ENCODE results near the gene PTPRJ. TPM values are rescaled to one million over a fixed set of nuclear protein-coding genes. Genes with fewer than 3 reads are reported as not detected.

The PTPRJ gene
- total RNA-seq, 1 donor from 2014 or later = 5.9 TPM

DNA sequence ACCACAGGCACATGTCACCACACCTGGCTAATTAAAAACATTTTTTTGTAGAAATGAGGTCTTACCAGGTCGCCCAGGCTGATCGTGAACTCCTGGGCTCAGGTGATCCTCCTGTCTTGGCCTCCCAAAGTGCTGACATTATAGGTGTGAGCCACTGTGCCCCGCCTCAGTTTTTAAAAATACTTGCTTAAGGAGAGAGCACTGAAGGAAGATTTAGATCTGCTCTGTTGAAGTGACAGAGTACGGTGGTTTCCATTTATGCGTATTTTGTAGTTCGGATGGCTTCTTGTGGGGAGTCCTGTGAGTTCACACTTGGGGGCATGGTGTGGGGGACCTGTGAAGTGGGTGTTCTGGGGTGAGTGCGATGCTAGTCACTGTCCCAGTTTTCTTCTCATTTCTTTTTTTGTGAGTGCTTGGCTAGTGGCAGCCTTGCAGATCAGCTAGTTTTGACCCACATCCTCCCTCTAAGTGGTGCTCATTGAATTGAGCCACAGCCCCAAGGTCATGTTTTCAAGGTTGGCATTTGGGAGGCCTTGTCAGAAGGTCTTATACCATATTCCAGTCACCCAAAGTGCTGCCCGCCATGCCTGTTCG is 31.5 kb downstream of the PTPRJ start:
- intact Hi-C loops (cut with DNase I) = no loop called here
- H3K4me1 ChIP-seq = peaks cover 3 to 6% of the 10 kb centered on the region in 2 donors
- TF ChIP-seq, protein P1, sequence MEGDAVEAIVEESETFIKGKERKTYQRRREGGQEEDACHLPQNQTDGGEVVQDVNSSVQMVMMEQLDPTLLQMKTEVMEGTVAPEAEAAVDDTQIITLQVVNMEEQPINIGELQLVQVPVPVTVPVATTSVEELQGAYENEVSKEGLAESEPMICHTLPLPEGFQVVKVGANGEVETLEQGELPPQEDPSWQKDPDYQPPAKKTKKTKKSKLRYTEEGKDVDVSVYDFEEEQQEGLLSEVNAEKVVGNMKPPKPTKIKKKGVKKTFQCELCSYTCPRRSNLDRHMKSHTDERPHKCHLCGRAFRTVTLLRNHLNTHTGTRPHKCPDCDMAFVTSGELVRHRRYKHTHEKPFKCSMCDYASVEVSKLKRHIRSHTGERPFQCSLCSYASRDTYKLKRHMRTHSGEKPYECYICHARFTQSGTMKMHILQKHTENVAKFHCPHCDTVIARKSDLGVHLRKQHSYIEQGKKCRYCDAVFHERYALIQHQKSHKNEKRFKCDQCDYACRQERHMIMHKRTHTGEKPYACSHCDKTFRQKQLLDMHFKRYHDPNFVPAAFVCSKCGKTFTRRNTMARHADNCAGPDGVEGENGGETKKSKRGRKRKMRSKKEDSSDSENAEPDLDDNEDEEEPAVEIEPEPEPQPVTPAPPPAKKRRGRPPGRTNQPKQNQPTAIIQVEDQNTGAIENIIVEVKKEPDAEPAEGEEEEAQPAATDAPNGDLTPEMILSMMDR (IDR thresholded peaks at IDR 0.05) = no peak

DNA sequence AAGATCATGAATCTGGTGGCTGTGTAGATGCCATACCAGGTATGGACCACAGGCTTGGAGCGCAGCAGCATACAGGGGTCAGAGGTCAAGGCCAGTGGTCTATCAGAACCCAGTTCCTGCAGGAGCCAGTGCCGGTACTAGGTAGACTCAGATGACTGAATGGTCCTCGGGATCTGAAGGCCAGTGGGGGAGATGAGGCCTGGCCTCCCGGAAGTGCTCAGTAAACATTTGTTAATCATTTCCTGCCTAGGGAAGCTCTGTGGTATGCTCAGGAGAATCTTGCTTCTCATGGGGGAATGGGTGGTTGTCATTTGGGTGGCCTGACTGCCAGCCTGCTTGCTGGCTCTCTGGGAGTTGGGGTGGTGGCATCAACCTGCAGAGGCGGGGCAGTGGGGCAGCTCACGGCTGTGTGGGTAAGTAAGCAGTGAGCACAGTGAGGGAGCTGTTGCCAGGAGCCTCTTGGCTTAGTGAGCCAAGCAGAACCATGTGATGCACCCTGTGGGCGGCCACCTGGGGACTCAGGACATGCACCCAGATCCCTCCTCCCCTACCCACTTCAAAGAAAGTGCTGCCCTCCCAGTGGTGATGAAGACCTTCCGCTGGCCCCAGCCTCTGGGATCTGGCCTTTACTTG is 33.0 kb downstream of the PTPRJ start:
- TF ChIP-seq, protein P1 (IDR thresholded peaks at IDR 0.05) = no peak
- intact Hi-C loops (cut with DNase I) = no loop called here
- H3K4me3 ChIP-seq = no peak overlapping the region
- H3K27ac ChIP-seq = no peak overlapping the region
- no peaks in the 10 kb centered on the region for H3K4me1 ChIP-seq
- no peaks in the 10 kb centered on the region for H3K9me3 ChIP-seq
- H3K36me3 ChIP-seq = no peaks in the 10 kb centered on the region
- DNase-seq (ENCODE audit: low spot score in 2 of 2) = no peak
- no peaks in the 10 kb centered on the region for H3K27me3 ChIP-seq

More for the DNA sequence above, 31.5 kb downstream of the PTPRJ start:
- no peaks in the 10 kb centered on the region for H3K36me3 ChIP-seq
- no peak overlapping the region for H3K4me3 ChIP-seq
- no peaks in the 10 kb centered on the region for H3K27me3 ChIP-seq
- no peaks in the 10 kb centered on the region for H3K9me3 ChIP-seq
- H3K27ac ChIP-seq = no peak overlapping the region
- DNase-seq (ENCODE audit: low spot score in 2 of 2) = no peak

DNA sequence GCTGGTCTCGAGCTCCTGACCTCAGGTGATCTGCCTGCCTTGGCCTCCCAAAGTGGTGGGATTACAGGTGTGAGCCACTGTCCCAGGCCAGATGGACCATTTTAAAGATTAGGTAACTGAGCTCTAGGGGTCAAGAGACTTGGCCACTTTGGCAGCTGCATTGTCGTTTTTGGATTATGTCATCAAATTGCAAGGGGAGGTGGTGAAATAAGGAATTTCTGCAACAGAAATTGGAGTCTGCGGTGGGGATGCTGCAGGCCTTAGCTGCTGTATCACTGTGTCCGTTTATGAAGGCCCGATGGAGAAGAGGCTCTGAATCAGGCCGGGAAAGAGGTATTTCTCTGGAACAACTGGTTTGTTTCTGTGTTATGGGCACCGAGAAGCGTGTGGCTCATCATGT is 34.6 kb downstream of the PTPRJ start:
- Histone ChIP-seq H3K4me1 (peaks cover 0 to 6% of the 10 kb centered on the region in 2 donors), H3K36me3 (no peaks in the 10 kb centered on the region), H3K4me3 (no peak overlapping the region), H3K9me3 (no peaks in the 10 kb centered on the region), H3K27ac (no peak overlapping the region), H3K27me3 (no peaks in the 10 kb centered on the region)
- TF ChIP-seq, protein P1 (IDR thresholded peaks at IDR 0.05) = no peak
- DNase-seq (ENCODE audit: low spot score in 2 of 2) = no peak
- intact Hi-C loops (cut with DNase I) = no loop called here

DNA sequence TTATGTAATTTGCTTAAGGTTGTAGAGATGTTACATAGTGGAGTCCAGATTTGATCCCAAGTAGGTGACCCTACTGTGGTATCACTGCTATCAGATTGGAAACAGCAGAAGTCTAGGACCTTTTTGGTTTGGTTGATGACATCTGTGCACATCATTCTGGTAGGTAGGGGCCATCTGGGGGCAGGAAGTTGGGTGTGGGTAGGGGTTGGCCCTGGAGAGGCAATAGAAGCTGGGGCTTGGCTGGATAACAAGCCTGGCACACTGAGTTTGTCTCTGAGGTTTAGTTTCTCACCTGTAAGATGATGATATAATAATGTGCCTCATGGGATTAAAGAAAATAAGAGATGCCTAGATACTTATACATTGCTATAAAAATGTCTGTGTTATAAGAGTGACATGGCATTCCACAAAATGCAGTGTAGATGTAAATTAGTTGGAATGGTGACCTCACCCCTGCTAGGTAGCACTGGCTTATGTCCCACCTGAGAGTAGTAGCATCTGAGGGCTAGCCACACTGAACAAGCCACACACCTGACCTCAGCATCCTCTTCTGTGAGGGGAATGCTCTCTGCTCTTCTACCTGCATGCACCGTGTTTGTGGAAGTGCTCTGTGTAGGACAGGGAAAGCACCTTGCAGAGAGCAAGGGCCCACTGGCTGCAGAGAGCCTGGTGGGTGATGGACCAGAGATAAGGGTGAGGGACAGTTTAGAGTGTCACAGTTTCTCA is 36.9 kb downstream of the PTPRJ start:
- intact Hi-C loops (cut with DNase I) = no loop called here
- TF ChIP-seq, protein P1 (IDR thresholded peaks at IDR 0.05) = no peak

DNA sequence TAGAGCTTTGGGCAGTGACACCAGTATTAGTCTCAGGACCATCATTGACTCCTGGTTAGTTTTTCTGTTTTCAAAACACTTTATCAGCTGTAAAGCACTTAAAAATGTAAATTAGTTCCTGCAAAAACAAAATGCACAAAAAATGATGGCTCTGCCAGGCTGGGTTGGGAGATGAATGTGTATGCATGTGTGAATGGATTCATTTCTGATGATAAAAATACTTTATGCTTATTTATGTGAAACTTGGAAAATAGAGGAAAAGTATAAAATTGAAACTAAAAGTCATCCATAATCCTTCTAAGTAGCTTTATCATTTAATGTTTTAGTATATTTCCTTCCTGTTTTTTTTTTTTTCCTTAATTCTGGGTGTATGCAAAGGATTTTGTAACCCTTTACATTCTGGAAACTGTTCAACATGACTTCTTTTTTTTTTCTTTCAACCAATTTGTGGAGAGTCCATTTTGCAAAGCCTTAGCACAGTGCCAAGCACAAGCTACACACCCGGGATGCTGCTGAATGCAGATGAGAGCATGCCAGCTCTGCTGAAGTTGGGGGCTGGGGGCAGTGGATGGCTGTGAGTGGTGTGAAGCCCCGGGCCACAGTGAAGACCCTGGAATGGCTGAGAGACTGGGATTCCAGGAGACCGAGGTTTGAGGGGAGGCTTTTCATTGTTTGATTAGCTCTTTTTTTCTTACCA is 37.6 kb downstream of the PTPRJ start:
- Histone ChIP-seq H3K9me3 (no peaks in the 10 kb centered on the region), H3K27ac (no peak overlapping the region), H3K4me1 (peaks cover 0 to 6% of the 10 kb centered on the region in 2 donors), H3K27me3 (no peaks in the 10 kb centered on the region), H3K4me3 (no peak overlapping the region), H3K36me3 (no peaks in the 10 kb centered on the region)
- no peak for DNase-seq (ENCODE audit: low spot score in 2 of 2)
- TF ChIP-seq, protein P1 (IDR thresholded peaks at IDR 0.05) = no peak
- intact Hi-C loops (cut with DNase I) = no loop called here

More for the DNA sequence above, 36.9 kb downstream of the PTPRJ start:
- Histone ChIP-seq H3K4me3 (no peak overlapping the region), H3K27ac (no peak overlapping the region), H3K4me1 (peaks cover 0 to 6% of the 10 kb centered on the region in 2 donors), H3K36me3 (no peaks in the 10 kb centered on the region), H3K27me3 (no peaks in the 10 kb centered on the region), H3K9me3 (no peaks in the 10 kb centered on the region)
- DNase-seq (ENCODE audit: low spot score in 2 of 2) = no peak

All from ascending aorta (tissue), 2 donors.